ENCODE results near the gene EEIG2.
"Not testable (repeated sequence)": the region's sequence is repeated elsewhere in the genome, so short reads cannot be mapped to it uniquely, and the experiment has no call there.

The EEIG2 gene

DNA sequence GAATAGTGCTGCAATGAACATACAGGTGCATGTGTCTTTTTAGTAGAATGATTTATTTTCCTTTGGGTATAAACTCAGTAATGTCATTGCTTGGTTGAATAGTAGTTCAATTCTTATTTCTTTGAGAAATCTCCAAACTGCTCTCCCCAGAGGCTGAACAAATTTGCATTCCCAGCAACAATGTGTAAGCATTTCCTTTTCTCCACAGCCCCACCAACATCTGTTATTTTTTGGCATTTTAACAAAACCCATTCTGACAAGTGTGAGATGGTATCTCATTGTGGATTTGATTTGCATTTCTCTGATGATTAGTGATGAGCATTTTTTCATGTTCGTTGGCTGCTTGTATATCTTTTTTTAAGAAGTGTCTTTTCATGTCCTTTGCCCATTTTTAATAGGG, 21.9 kb upstream of the EEIG2 start:
- DNase-seq, result no peak
- in situ Hi-C loops (cut with HindIII; ENCODE audit: low pct_ligation_motif_present, low pct_unique_long_range_greater_than_20kb, low sequenced_read_pairs), result no loop called here

DNA sequence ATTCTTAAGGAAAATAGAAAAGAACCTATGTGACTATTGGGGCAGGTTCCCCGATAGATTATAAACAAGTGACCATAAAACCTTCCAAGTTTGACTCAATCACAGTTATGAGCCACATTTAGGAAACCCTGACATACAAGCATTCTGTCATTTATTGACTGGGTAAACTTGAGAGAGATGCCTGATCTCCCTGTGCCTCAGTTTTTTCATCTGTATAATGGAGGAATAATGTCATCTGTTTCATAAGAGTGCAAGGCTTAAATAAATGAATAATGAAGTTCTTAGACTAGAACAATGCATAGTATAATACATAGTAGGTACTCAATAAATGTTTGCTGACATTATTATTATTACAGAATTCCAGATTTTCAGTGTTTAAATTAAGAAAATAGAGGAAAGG, 18.9 kb upstream of the EEIG2 start:
- in situ Hi-C loops (cut with HindIII; ENCODE audit: low pct_ligation_motif_present, low pct_unique_long_range_greater_than_20kb, low sequenced_read_pairs), result no loop called here

DNA sequence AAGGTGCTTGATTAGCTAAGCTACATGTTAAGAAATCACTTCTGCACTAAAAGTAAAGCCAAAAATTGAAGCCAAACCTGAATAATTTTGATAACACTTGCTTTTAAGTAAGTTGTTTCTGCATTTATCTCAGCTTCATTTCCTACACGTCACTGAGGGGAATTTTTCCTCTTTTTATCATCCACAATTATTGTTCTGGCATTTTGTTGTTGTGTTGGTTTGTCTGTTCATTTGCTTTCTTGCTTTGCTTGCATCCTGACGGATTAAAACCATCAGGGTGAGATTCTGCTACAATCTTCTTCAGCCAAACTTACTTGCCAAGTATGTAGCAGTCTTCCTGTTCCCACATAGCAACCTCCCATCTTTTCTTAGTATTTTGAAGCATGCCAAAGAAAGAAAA, 18.0 kb upstream of the EEIG2 start:
- in situ Hi-C loops (cut with HindIII; ENCODE audit: low pct_ligation_motif_present, low pct_unique_long_range_greater_than_20kb, low sequenced_read_pairs), result no loop called here

More for the DNA sequence above, 18.9 kb upstream of the EEIG2 start:
- no peak for DNase-seq

DNA sequence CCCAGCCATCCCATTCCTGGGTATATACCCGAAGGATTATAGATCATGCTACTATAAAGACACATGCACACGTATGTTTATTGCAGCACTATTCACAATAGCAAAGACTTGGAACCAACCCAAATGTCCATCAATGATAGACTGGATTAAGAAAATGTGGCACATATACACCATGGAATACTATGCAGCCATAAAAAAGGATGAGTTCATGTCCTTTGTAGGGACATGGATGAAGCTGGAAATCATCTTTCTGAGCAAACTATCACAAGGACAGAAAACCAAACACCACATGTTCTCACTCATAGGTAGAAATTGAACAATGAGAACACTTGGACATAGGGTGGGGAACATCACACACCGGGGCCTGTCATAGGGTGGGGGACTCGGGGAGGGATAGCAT, 12.4 kb upstream of the EEIG2 start:
- DNase-seq; in situ Hi-C loops (cut with HindIII; ENCODE audit: low pct_ligation_motif_present, low pct_unique_long_range_greater_than_20kb, low sequenced_read_pairs): not testable (repeated sequence)

More for the DNA sequence above, 18.0 kb upstream of the EEIG2 start:
- no peak for DNase-seq

DNA sequence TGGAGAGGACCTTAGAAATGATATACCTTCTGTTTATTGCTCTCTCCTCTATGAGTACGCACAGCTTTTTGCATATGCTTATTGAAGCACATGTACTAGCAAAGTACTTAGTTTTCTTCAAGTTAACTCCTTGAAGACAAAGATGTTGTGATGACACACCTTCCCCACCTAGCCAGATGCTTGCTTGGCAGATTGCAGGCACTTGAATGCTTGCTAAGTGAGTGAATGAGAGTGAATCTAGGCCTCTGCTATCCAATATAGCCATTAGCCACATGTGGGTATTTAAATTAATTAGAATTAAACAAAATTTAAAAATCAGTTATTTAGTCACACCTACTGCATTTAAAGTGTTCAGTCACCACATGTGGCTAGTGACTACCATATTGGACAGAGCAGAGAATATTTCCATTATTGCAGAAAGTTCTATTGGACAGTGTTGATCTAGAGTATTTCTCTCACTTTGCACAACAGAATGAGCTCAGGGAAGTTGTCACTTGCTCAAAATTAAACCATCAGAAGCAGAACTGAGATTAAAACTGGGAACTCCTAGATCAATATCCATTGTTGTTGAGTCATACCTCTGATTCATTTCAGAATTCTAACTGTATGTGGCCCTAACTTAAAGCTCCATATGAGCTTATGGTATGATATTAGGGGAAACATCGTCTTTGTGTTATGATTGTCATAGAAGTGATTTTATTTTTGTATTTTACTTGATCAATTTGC, 8.6 kb upstream of the EEIG2 start:
- DNase-seq, result no peak
- in situ Hi-C loops (cut with HindIII; ENCODE audit: low pct_ligation_motif_present, low pct_unique_long_range_greater_than_20kb, low sequenced_read_pairs), result no loop called here

DNA sequence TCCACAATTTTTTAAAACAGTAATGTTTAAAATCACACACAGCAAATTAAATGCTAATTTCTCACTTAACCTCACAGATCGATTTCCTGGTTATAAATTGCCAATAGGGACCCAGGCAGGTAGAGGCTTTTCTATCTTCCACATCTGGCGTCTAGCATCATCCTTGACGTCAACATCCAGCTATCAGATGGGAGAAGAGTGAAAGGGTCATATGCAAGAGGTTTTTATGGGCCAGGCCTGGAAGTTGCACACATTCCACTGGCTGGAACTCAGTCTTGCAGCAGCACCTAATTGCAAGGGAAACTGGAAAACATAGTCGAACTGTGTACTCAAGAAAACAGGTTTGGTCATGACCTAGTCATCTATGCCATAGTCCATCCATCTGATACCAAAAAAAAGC, 6.0 kb upstream of the EEIG2 start:
- in situ Hi-C loops (cut with HindIII; ENCODE audit: low pct_ligation_motif_present, low pct_unique_long_range_greater_than_20kb, low sequenced_read_pairs), result no loop called here
- no peak for DNase-seq

DNA sequence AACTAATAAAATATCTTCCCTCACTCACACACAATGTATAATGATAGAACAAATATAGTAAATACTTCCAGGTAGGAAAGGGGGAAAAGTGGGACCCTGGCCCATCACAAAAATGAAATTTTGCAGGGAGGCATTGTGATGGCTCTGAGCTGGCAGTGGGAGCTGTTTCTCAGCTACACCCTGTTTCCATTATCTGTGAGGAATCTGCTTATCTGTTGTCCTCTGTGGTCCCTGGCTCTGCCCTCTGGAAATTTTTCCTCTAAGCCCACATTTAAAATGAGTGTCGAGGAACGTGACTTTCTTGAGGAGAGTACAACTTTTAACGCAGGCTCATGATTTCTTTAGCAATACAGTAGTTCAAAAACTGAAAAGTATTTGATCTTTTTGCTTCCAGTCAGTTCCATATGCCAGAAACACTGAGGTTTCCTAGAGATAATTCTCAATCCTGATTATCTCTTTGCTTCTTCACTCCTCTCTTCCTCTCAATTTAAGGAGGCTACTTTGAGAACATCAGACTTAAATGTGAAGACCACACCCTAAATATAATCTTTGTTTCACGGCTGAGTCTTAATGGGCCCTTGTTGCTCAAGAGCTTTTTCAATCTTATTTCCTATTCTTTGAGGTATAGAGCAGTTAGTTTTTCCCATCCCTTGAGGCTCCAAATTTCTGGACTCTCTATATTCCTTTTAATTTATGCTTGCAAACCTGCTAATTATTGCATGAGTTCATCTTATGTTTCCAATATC, 5.0 kb upstream of the EEIG2 start:
- in situ Hi-C loops (cut with HindIII; ENCODE audit: low pct_ligation_motif_present, low pct_unique_long_range_greater_than_20kb, low sequenced_read_pairs), result no loop called here

DNA sequence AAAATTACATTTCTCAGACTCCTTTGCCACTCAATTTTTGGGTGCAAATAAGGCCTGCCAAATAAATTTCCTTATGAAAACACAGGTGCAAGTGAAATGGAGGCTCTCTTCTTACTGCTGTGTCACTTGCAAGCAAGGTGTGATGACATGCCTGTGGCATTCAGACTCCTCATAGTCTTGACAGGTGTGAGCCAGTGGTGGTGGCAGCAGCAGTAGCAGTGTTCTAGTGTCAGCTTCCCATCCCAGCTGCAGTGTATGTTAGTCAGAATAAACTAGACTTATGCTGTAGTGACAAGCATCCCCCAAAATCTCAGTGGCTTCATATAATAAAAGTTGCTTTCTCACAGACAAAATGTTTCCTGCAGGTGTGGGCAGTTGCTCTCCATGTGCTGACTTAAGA, 3.8 kb upstream of the EEIG2 start:
- DNase-seq, result no peak
- in situ Hi-C loops (cut with HindIII; ENCODE audit: low pct_ligation_motif_present, low pct_unique_long_range_greater_than_20kb, low sequenced_read_pairs), result no loop called here

More for the DNA sequence above, 5.0 kb upstream of the EEIG2 start:
- DNase-seq, result no peak

DNA sequence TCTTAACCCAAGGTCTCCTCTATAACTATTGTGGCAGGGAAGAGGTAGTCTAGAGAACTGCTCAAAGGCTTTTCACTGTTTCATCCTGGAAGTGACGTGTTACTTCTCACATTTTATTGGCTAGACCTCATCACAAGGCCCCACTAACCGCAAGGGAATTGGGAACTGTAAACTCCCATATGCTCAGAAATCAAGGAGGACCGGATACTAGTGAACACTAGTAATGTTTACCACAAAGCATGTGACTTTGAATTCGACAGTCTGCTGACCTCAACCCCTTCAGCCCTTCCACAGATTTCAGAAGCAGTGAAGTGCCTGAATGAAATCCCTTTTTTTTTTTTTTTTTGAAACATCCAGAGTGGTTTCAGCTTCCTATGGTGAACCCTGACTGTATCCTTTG, 3.4 kb upstream of the EEIG2 start:
- DNase-seq, result no peak
- in situ Hi-C loops (cut with HindIII; ENCODE audit: low pct_ligation_motif_present, low pct_unique_long_range_greater_than_20kb, low sequenced_read_pairs), result no loop called here

DNA sequence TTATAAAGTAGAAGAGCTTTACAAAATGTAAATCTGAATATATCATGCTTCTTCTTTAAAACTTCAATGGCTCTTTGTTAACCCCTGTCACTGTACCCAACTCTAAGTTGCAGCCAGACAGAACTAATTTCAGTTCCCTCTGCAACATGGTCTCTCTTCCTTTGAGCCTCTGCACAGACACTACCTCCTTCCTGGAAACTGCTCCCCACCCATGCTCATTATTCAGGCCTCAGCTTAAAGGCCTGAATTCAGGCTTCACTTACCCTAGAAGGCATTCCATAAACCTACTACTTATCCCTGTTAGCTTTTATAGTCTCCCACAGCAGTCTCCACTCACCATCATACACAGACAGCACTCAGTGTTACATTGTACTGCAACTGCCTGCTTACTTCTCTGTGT, 2.6 kb upstream of the EEIG2 start:
- in situ Hi-C loops (cut with HindIII; ENCODE audit: low pct_ligation_motif_present, low pct_unique_long_range_greater_than_20kb, low sequenced_read_pairs), result no loop called here

DNA sequence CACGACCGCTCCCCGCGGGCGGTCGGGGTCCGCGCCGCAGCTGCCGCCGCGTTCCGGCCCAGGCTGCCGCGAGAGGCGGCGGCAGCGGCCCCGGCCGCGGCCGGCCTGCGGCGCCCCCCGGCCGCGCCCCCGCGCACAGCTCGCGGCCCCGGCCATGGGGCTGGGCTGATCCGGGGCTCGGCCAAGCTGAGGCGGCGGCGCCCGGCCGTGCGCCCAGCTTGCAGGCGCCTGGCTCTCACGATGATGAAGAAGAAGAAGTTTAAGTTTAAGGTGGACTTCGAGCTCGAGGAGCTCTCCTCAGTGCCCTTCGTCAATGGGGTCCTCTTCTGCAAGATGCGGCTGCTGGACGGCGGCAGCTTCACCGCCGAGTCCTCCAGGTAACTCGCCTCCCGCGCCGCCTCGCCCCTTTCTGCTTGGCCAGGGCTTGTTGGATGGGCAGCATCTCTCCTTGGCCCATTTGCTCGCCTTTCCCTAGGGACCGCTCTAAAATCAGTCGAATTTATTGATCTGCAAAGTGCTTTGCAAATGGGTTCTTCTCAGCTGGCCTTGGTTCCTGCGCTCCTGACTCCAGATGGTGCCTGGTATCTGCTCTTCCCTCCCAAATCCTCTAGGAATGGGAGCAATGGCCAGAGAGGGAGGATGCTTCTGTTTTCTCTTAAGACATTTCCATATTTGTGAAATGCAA, 431 bp downstream of the EEIG2 start:
- DNase-seq, result peak; percentile 27
- in situ Hi-C loops (cut with HindIII; ENCODE audit: low pct_ligation_motif_present, low pct_unique_long_range_greater_than_20kb, low sequenced_read_pairs), result no loop called here

More for the DNA sequence above, 2.6 kb upstream of the EEIG2 start:
- no peak for DNase-seq

DNA sequence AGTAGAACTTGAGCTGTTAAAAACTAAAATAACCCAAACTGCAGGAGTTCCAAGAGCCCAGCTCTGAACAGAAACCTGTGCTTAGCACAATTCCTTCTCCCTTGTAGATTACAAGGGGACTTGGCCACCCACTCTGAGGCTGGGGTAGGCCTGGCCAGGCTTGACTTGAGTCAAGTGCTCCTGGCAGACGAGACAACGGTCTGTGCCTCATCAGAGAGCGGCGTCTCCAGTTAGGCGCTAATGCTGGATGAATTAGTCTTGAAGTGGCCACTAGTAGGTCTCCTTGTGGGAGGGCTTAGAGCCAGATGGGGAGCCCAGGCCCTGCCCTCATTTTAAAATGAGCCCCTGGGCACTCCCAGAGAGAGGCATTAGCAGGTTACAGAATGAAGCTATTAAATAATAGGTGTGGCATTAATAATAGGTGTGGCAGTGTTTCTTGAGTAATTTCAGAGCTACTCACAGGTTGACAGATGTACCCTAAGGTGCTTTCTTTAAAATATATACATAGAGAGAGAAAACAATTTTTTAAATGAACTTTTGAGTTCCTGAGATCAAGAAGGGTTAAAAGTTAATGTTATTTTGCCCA, 1.1 kb downstream of the EEIG2 start:
- peak; percentile 61 for DNase-seq
- in situ Hi-C loops (cut with HindIII; ENCODE audit: low pct_ligation_motif_present, low pct_unique_long_range_greater_than_20kb, low sequenced_read_pairs), result no loop called here

DNA sequence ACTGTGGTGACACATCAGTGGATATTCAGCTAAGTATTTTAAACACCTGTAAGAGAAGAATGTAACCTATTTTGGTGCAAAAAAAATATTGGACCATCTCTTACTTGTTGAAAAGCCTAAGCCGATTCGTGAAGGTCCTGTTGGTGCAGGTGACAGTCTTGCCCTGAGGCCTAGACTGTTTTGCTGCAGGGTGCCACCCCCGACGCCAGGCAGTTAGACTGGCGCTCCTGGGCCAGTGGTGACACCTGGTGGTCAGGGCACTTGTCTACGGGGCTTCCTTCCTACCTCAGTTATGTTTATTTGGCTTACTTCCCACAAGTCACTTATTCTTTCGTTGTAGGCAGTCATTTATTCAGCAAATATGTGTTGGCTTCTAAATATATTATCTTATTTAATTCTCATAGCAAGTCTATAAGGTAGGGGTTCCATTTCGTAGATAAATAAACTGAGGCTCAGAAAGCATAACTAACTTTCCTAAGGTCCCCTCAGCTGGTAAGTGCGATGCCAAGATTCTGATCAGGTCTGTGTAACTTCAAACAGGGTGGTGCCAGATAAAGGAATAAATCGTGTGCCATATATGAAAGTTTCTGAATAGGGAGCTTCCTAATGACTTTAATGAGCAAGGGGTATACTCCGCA, 1.9 kb downstream of the EEIG2 start:
- DNase-seq, result peak; percentile 74
- in situ Hi-C loops (cut with HindIII; ENCODE audit: low pct_ligation_motif_present, low pct_unique_long_range_greater_than_20kb, low sequenced_read_pairs), result no loop called here

DNA sequence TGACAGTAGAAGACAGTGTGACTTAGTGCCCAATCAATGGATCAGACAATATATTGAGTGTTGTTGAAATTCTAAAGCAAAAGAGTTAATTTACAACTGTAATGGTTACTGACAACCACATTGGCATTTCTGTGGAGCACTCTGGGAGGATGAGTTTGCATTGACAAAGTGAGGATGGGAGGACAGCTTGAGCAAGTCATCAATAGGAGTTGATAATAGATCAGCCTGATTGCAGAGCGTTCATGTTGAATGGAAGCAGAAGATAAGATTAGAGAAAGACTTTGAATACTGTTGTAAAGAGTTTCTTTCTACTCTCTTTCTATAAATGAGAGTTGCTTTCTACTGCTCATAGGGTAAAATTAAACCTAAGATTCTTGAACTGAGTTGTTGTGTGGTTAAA, 3.9 kb downstream of the EEIG2 start:
- no peak for DNase-seq
- in situ Hi-C loops (cut with HindIII; ENCODE audit: low pct_ligation_motif_present, low pct_unique_long_range_greater_than_20kb, low sequenced_read_pairs), result no loop called here

DNA sequence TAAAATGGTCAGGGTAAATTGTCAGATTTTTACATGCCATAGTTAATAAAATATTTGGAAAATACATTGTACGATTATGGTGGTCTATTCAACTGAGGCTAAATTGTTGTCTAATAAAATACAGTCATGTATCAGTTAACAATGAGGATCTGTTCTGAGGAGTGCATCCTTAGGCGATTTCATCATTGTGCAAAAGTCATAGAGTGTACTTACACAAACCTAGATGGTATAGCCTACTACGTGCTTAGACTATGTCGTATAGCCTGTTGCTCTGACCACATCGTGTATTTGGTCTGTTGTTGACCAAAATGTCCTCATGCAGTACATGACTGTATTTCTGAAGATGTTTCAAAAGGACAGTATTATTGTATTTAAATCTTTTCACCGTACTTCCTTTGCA, 5.2 kb downstream of the EEIG2 start:
- in situ Hi-C loops (cut with HindIII; ENCODE audit: low pct_ligation_motif_present, low pct_unique_long_range_greater_than_20kb, low sequenced_read_pairs), result no loop called here
- DNase-seq, result no peak

DNA sequence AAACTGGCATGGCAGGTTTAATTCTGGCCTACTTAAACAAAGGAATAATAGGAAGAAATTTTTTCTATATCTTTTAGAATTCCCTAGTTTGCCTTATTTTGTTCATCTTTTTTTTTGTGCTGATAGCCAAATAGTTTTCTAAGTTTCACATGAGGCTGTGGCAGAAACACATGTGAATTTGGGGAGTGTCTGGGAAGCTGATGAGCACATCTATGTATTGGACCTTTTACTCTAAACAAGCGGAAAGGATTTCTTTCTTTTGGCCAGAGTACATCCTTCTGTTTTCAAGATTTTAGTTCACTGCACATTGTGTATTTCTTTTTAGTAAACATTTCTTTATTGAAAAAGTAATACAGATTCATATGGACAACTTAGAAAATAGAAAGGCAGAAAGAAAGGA, 5.6 kb downstream of the EEIG2 start:
- no peak for DNase-seq
- in situ Hi-C loops (cut with HindIII; ENCODE audit: low pct_ligation_motif_present, low pct_unique_long_range_greater_than_20kb, low sequenced_read_pairs), result no loop called here

DNA sequence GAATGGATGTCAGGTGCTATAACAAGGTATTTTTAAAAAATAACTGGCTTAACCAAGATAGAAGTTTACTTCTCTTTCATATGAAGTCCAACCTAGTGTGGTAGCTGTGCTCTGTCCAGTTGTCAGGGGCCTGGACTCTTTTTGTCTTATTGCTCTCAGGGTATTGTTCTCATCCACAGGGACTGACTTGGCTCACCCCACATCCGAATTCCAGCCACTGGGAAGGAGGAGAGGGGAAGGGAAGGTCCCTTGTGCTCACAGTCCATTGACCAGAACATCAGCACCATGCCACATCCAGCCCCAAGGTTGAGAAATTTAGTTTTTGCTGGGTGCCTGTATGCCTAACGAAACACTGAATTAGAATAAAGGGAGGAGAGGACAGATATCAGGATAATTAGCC, 8.7 kb downstream of the EEIG2 start:
- DNase-seq, result no peak
- in situ Hi-C loops (cut with HindIII; ENCODE audit: low pct_ligation_motif_present, low pct_unique_long_range_greater_than_20kb, low sequenced_read_pairs), result no loop called here

DNA sequence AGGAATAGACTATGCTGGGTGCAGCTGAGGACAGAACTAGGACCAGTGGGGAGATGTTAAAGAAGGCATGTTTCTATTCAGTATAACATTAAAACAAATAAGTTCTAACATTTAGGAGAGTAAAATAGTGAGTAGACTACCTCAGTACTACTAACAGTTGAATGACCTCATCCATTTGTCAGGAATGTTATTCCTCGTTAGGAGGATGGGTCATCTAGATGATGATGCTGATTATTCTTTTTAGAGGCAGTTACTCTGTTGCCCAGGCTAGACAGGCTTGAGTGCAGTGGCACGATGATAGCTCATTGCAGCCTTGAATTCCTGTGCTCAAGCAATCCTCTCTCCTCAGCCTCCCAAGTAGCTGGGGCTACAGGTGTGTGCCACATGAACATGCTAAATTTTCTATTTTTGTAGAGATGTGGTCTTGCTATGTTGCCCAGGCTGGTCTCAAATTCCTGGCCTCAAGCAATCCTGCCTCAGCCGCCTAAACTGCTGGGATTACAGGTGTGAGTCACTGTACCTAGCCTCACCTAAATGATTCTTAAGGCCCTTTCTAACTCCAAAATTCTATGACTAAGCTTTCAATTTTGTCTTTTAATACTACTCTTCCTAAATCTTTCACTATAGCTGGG, 9.3 kb downstream of the EEIG2 start:
- in situ Hi-C loops (cut with HindIII; ENCODE audit: low pct_ligation_motif_present, low pct_unique_long_range_greater_than_20kb, low sequenced_read_pairs), result no loop called here
- DNase-seq, result no peak
